ENCODE results near the gene TYW5. TPM values are rescaled to one million over a fixed set of nuclear protein-coding genes. Genes with fewer than 3 reads are reported as not detected.

The TYW5 gene
- total RNA-seq, 4 donors from 2014 or later = 3.5 to 7.5 (median 4.3) TPM

- intact Hi-C loops (cut with DNase I) = no loop called here
- H3K4me1 ChIP-seq = no peaks in the 10 kb centered on the region
- H3K27ac ChIP-seq (replicated peaks in 1 of 4) = no peak overlapping the region
- TF ChIP-seq POLR2A (IDR thresholded peaks at IDR 0.05; ENCODE audit: low read depth) (no peak), POLR2AphosphoS5 (IDR thresholded peaks at IDR 0.05) (no peak), EP300 (IDR thresholded peaks at IDR 0.05) (no peak)
- TF ChIP-seq, protein P1, sequence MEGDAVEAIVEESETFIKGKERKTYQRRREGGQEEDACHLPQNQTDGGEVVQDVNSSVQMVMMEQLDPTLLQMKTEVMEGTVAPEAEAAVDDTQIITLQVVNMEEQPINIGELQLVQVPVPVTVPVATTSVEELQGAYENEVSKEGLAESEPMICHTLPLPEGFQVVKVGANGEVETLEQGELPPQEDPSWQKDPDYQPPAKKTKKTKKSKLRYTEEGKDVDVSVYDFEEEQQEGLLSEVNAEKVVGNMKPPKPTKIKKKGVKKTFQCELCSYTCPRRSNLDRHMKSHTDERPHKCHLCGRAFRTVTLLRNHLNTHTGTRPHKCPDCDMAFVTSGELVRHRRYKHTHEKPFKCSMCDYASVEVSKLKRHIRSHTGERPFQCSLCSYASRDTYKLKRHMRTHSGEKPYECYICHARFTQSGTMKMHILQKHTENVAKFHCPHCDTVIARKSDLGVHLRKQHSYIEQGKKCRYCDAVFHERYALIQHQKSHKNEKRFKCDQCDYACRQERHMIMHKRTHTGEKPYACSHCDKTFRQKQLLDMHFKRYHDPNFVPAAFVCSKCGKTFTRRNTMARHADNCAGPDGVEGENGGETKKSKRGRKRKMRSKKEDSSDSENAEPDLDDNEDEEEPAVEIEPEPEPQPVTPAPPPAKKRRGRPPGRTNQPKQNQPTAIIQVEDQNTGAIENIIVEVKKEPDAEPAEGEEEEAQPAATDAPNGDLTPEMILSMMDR (IDR thresholded peaks at IDR 0.05) = no peak
- peaks cover 0 to under 1% (median 0%) of the 10 kb centered on the region in 4 donors for H3K9me3 ChIP-seq
- no peaks in the 10 kb centered on the region for H3K27me3 ChIP-seq
- 85% methylated on average over 6 of the region's 6 CpGs for WGBS
- H3K4me3 ChIP-seq = no peak overlapping the region
- no peak for DNase-seq (ENCODE audit: extremely low spot score)
- H3K36me3 ChIP-seq = no peaks in the 10 kb centered on the region
These were observed 71.6 kb downstream of the TYW5 start for GRCh38 chr2:199883474-199884212.

GRCh38 chr2:199882667-199883066, 72.6 kb downstream of the TYW5 start:
- TF ChIP-seq POLR2AphosphoS5 (IDR thresholded peaks at IDR 0.05) (no peak), EP300 (IDR thresholded peaks at IDR 0.05) (no peak), POLR2A (IDR thresholded peaks at IDR 0.05; ENCODE audit: low read depth) (no peak)
- TF ChIP-seq, protein P1 (IDR thresholded peaks at IDR 0.05) = no peak
- H3K9me3 ChIP-seq = peaks cover 0 to 8% (median 0%) of the 10 kb centered on the region in 4 donors
- H3K27ac ChIP-seq (replicated peaks in 1 of 4) = no peak overlapping the region
- no peak for DNase-seq (ENCODE audit: extremely low spot score)
- H3K4me3 ChIP-seq = no peak overlapping the region
- intact Hi-C loops (cut with DNase I) = no loop called here
- no peaks in the 10 kb centered on the region for H3K27me3 ChIP-seq
- H3K4me1 ChIP-seq = no peaks in the 10 kb centered on the region
- H3K36me3 ChIP-seq = no peaks in the 10 kb centered on the region

Small RNA genes within 50 kb of the gene (small RNA-seq; reads per million reads assigned to genes)
- 0 reads per million in 3 donors for gene RN7SL717P

Other genes starting within 250 kb of the TYW5 start
- gene FTCDNL1, start 104.3 kb downstream of the TYW5 start, total RNA-seq = 1 to 10 TPM; 1.2 to 5.3 (median 2.0) TPM
- 10 to 100 TPM; 10.4 to 15.0 (median 12.0) TPM for gene C2orf69, start 44.2 kb downstream of the TYW5 start, total RNA-seq
- gene MAIP1, start 91 bp upstream of the TYW5 start, total RNA-seq = 10 to 100 TPM in 3 of 4 donors, 1 to 10 TPM in 1; 8.3 to 28.1 (median 14.7) TPM